ENCODE data around the gene AASS. TPM values are rescaled to one million over a fixed set of nuclear protein-coding genes. Genes with fewer than 3 reads are reported as not detected.

The AASS gene
- total and polyA plus RNA-seq, 2 donors (not counting 3 experiments of a cell fraction or from before 2014, with no cell fraction given) = 11.1 to 27.8 TPM

- dilution Hi-C loops (cut with MboI; ENCODE audit: extremely low pct_ligation_motif_present, low sequenced_read_pairs) = no loop called here
Measured at GRCh38 chr7:122145937-122146645, 2.0 kb upstream of the AASS start.

More at GRCh38 chr7:122145937-122146645, 2.0 kb upstream of the AASS start:
- Histone ChIP-seq H3K9me1 (replicated peaks; ENCODE audit: control insufficient read depth, extremely low read depth, insufficient read depth, low read length) (no peaks in the 10 kb centered on the region), H3K79me2 (ENCODE audit: control insufficient read depth, insufficient read depth, low read length) (peaks cover 21% of the 10 kb centered on the region), H3K4me3 (replicated peaks in 1 of 3; ENCODE audit: insufficient read depth in 1 of 3, low read depth in 1 of 3, low read length in 3 of 3) (no peak overlapping the region), H3K4me2 (ENCODE audit: insufficient read depth, low read length) (no peak overlapping the region), H3K4me1 (ENCODE audit: control insufficient read depth, extremely low read depth, insufficient read depth, low read length) (peaks cover 16% of the 10 kb centered on the region), H3K27ac (ENCODE audit: insufficient read depth, low read depth, low read length) (no peak overlapping the region), H2AFZ (ENCODE audit: low read depth, low read length) (no peak overlapping the region), H3K9me3 (replicated peaks; ENCODE audit: control insufficient read depth, insufficient read depth, low read length) (no peaks in the 10 kb centered on the region), H4K20me1 (replicated peaks; ENCODE audit: control insufficient read depth, extremely low read depth, insufficient read depth, low read length) (peaks cover 2% of the 10 kb centered on the region), H3K9ac (replicated peaks; ENCODE audit: extremely low read depth, insufficient read depth, low read length) (no peak overlapping the region), H3K27me3 (ENCODE audit: control insufficient read depth in 2 of 2, insufficient read depth in 2 of 2, low read length in 2 of 2) (no peaks in the 10 kb centered on the region), H3K36me3 (ENCODE audit: control insufficient read depth in 2 of 2, extremely low read depth in 1 of 2, insufficient read depth in 2 of 2, low read length in 2 of 2) (no peaks in the 10 kb centered on the region)
- DNase-seq (ENCODE audit: low read depth, low spot score) (no peak), FAIRE-seq (no peak)
- intact Hi-C loops (cut with micrococcal nuclease) = no loop called here
- no peak for TF ChIP-seq FOS (IDR thresholded peaks at IDR 0.05; ENCODE audit: borderline replicate concordance, insufficient read depth, low read length)
- TF ChIP-seq CTCF (IDR thresholded peaks at IDR 0.05; ENCODE audit: extremely low read depth in 1 of 2, insufficient read depth in 1 of 2, low read depth in 1 of 2, low read length in 2 of 2) = no peak
- TF ChIP-seq POLR2A (IDR thresholded peaks at IDR 0.05; ENCODE audit: low read depth, low read length) = no peak
- no peak for TF ChIP-seq POLR2AphosphoS5 (IDR thresholded peaks at IDR 0.05; ENCODE audit: insufficient read depth, low read depth, low read length)
- TF ChIP-seq EZH2 (IDR thresholded peaks at IDR 0.05; ENCODE audit: borderline replicate concordance, low read depth, low read length, severe bottlenecking) = no peak
- TF ChIP-seq MAX (IDR thresholded peaks at IDR 0.05; ENCODE audit: insufficient read depth, insufficient read length) = no peak
- no peak for TF ChIP-seq GATA2 (IDR thresholded peaks at IDR 0.05; ENCODE audit: insufficient read depth, insufficient read length, low read depth, low read length)
- no peak for TF ChIP-seq JUN (IDR thresholded peaks at IDR 0.05; ENCODE audit: borderline replicate concordance, insufficient read depth, insufficient read length, low read depth)
- no peak for TF ChIP-seq MYC (IDR thresholded peaks at IDR 0.05; ENCODE audit: low read depth, low read length)
- POLR2A ChIA-PET = no interaction called here
- no TSS peak for BruUV-seq (replicated peaks)
- CTCF ChIA-PET = no interaction called here

Data from endothelial cell of umbilical vein (primary cell).